ENCODE results near the gene DICER1.

Gene DICER1

DNA sequence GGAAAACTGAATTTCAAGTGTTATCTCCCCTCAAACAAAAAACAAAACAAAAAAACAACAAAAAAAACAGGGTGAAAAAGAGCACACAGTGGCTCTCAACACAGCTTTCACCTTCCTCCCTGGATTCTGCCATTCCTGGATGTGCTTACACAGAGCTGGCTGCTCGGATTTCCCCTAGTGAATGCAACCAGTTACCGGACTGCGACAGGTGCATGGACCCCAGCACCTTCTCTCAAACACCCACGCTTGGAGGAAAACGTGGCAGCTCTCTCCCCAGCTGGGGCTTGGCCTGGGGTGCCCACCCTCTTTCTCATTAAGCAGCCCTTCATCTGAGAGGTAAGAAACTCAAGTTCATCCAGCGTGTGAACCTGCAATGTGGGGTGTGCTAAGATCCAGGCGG is 33.5 kb upstream of the DICER1 start:
- TF ChIP-seq CTCF (IDR thresholded peaks at IDR 0.05; ENCODE audit: insufficient read depth, low read length) (no peak), SPI1 (IDR thresholded peaks at IDR 0.05; ENCODE audit: borderline replicate concordance, low read depth) (no peak), POLR2AphosphoS5 (IDR thresholded peaks at IDR 0.05; ENCODE audit: low read depth) (no peak), GABPA (IDR thresholded peaks at IDR 0.05; ENCODE audit: low read depth) (no peak), REST (IDR thresholded peaks at IDR 0.05; ENCODE audit: insufficient replicate concordance, low read depth) (no peak)
- Histone ChIP-seq H3K27ac (replicated peaks) (no peak overlapping the region), H3K27me3 (ENCODE audit: insufficient read depth, poor library complexity, severe bottlenecking) (no peaks in the 10 kb centered on the region), H3K4me3 (replicated peaks; ENCODE audit: insufficient read depth, low read length) (no peak overlapping the region)
- DNase-seq (ENCODE audit: low read depth in 1 of 2, low spot score in 1 of 2) = no peak

DNA sequence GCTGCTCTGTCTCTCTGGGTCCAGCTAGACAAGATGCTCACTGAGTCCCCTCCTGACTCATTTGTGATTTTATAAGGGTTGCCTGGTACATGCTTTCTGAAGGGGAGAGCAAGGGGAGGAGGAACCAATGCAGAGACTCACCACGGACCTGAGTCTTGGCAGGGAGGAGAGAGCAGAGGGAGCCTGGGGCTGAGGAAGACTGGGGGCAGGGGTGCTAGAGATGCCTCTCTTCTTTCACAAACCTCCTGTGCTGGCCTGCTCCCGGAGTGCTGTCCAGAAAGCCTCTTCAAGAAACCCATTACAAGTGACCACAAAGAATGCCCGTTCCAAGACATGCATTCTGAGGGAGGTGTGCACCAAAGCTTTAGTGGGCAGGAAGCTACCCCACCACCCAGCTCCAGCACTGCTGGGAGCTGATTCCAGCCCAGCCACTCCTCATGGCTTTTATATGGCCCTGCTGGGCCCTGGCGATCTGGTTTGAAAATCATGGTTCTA is 33.1 kb upstream of the DICER1 start:
- Histone ChIP-seq H3K4me3 (replicated peaks; ENCODE audit: insufficient read depth, low read length) (no peak overlapping the region), H3K27ac (replicated peaks) (no peak overlapping the region), H3K27me3 (ENCODE audit: insufficient read depth, poor library complexity, severe bottlenecking) (no peaks in the 10 kb centered on the region)
- TF ChIP-seq POLR2AphosphoS5 (IDR thresholded peaks at IDR 0.05; ENCODE audit: low read depth) = no peak
- no peak for TF ChIP-seq REST (IDR thresholded peaks at IDR 0.05; ENCODE audit: insufficient replicate concordance, low read depth)
- TF ChIP-seq CTCF (IDR thresholded peaks at IDR 0.05; ENCODE audit: insufficient read depth, low read length) = no peak
- TF ChIP-seq SPI1 (IDR thresholded peaks at IDR 0.05; ENCODE audit: borderline replicate concordance, low read depth) = no peak
- TF ChIP-seq GABPA (IDR thresholded peaks at IDR 0.05; ENCODE audit: low read depth) = no peak
- no peak for DNase-seq (ENCODE audit: low read depth in 1 of 2, low spot score in 1 of 2)

DNA sequence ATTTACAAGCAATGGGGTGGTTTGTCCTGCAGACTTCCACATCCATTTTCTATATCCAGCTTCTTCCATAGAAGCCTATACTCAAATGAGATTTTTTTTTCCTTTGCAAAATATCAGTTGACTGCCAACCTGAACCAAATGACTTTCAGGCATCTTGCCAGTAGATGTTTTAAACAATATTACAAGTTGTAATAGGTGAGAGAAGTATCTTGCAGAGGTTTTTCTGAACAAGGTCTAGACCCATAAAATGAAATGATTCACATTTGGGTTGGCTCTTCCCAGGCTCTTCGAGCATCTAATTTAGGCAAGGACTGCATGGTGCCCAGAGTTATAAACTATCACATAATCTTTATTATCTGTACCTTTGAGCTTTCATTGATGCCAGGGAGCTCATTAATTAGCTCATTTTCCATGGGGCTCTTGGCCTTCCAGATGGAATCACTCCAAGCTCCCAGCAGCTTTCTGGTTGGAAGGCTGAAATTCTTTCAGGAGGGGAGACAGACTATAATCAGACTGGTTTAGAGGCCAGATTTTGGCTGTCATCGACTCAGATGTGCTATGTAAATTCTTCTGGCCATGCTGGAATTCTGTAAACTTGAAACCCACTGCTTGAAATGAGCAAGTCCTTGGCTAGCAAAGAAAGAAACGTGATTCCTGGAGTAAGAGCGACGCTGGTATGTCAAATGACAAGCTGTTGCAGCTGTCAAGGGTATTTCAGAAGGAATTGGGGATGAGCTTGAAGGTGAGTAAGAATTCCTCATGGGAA is 32.2 kb upstream of the DICER1 start:
- no peaks in the 10 kb centered on the region for H3K27me3 ChIP-seq (ENCODE audit: insufficient read depth, poor library complexity, severe bottlenecking)
- H3K27ac ChIP-seq (replicated peaks) = no peak overlapping the region
- no peak overlapping the region for H3K4me3 ChIP-seq (replicated peaks; ENCODE audit: insufficient read depth, low read length)
- TF ChIP-seq GABPA (IDR thresholded peaks at IDR 0.05; ENCODE audit: low read depth) (no peak), SPI1 (IDR thresholded peaks at IDR 0.05; ENCODE audit: borderline replicate concordance, low read depth) (no peak), REST (IDR thresholded peaks at IDR 0.05; ENCODE audit: insufficient replicate concordance, low read depth) (no peak), CTCF (IDR thresholded peaks at IDR 0.05; ENCODE audit: insufficient read depth, low read length) (no peak), POLR2AphosphoS5 (IDR thresholded peaks at IDR 0.05; ENCODE audit: low read depth) (no peak)
- no peak for DNase-seq (ENCODE audit: low read depth in 1 of 2, low spot score in 1 of 2)
